GM08714 (cell line): ENCODE measurements around the gene KCTD4.
"Not testable (repeated sequence)": the region's sequence is repeated elsewhere in the genome, so short reads cannot be mapped to it uniquely, and the experiment has no call there.

ENCODE experiments used
- H3K4me3 ChIP-seq: fragments of 200-500 bp; sonication (Bioruptor generic); 2 replicates; pipeline ENCODE4 v1.5.1; 2014; ENCODE audit warnings: mild to moderate bottlenecking, low read length, inconsistent platforms
- ZNF274 ChIP-seq: IDR thresholded peaks from 2 replicates; pipeline ENCODE4 v1.6.1; 2012; ENCODE audit warnings: mild to moderate bottlenecking, low read depth, low read length

The KCTD4 gene

DNA sequence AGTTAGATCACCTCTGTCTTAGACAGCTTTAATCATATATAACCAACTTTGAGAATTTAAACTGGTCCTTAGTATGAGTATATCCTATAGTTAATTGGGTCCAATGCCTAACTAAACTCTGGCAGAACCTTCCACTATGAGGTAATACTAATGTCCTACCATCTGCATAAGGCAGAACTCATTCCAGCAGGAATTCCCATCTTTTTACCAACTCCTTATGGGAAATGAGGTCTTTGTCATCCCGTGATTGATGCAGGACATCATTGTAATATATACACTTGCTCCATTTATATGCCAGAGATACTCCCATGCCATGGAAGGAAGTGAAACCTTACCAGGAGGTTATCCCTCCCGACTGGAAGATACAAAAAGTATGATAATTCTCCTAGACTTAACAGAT is 2.8 kb downstream of the KCTD4 start:
- TF ChIP-seq ZNF274: no peak
- no peak overlapping the region for H3K4me3 ChIP-seq

DNA sequence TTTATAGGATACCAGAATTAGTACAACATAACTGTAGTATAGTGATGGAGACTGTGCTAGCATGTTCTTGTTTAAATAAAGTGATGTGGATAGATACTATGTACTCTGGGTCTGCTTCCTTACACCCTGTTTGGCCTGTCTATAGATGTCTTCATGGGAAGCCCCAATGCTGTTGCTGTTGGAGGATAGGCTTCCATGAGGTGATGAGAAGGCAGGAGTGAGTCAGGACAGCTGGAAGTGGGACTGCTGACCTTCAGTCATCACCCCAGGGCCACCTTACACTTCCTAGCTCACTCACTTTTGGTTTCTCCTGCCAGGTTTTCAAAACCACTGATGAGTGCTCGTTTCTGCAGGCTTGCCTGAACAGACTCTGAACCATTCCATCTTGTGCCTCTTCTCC is 4.2 kb downstream of the KCTD4 start:
- no peak overlapping the region for H3K4me3 ChIP-seq
- no peak for TF ChIP-seq ZNF274

DNA sequence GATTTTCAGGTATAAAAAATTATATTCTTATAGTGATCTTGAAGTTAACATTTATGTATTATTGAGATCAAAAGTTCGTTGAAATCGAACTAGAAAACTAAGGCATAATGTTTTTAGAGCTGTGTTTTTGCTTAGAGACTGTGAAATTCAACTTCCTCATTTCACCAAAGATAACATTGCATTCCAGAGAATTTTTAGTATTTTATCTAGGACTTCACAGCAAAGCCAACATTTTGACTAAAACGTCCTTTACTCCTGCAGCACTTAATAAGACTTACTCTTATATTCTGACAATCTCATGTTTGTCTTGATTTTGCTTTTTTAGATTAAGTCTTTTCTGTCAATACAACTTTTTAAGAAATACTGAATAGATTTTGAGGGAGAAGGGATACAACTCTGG is 4.7 kb downstream of the KCTD4 start:
- no peak overlapping the region for H3K4me3 ChIP-seq
- no peak for TF ChIP-seq ZNF274

DNA sequence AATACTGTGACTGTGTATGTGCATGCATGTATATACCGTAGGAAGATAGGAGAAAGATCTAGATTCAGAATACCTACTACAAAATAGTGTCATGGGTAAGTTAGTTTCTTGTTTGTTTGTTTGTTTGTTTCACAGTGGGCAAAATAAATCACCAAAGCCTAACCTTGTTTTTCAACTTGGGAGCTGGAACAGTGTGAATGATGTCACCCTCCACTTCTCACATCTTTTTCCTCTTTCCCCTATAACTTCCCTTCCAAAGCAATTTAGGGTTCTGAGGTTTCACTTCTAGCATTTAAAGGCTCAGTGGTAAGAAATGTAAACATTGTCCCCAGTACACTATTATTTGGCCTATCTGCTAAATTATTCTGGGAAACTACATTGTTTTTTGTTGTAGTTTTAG is 5.4 kb downstream of the KCTD4 start:
- TF ChIP-seq ZNF274: no peak
- no peak overlapping the region for H3K4me3 ChIP-seq

DNA sequence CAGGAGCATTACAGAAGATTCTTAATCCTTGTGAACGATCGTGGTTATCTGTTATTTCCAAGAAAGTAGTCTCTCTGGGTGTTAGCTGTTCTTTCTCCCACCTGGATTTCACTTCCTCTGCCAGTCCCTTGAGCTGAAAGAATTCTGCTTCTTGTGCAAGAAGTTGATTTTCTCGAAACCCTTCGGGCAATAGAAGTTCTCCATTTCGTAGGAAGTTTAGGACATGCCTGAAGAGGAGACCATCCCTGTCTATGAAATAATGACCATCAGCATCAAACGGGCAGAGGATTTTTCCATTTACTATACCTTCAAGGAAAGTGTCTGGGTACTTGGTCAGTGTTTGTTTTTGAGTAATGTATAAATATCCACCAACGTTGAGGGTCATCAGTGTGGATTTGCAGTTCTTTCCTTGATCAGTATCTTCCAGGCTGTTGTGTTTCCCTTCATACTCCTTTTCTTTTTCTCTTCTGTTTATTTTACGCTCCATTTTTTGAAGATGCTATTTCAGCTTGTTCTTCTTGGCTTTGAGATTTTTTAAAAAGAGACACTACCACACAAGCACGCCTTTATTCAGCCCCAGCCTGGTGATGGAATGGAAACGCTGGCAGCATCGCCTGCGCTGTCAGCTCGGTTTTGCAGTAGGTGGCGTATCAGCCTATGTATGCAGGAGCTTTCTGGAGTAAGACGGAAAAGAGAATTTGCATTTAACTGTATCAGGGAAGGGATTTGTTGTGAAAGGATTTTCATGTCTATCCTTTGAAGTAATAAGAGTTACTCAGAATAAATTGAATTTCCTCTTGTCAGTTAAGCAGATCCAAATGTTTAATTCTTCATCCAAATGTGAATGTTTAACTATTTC is 6.5 kb downstream of the KCTD4 start:
- H3K4me3 ChIP-seq: no peak overlapping the region
- no peak for TF ChIP-seq ZNF274

DNA sequence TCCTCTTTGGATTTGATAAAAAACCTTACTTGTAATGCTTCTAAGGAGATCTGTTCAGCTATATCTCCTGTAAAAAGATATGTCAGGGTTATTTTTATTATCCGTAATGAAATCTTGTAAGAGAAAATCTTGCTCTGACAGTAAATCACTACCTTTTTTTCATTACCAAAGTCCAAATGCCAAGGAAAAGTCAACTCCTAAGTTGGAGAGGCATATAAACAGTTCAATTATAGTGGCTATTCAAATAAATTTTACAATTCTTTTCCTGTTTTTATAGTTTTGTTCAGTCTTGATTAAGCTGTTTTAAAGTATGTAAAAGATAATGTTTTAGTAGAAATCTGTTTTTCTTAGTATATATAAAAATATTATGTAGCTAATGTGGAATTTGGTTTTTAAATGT is 9.0 kb downstream of the KCTD4 start:
- H3K4me3 ChIP-seq: no peak overlapping the region
- no peak for TF ChIP-seq ZNF274

DNA sequence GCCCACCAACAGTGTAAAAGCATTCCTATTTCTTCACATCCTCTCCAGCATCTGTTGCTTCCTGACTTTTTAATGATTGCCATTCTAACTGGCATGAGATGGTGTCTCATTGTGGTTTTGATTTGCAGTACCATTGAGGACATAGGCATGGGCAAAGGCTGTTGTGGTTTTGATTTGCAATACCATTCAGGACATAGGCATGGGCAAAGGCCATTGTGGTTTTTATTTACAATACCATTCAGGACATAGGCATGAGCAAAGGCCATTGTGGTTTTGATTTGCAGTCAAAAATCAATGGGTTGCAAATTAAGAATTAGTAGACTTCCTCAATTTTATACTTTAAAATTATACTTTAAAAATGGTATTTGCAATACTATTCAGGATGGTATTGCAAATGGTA is 11.3 kb downstream of the KCTD4 start:
- H3K4me3 ChIP-seq: not testable (repeated sequence)

DNA sequence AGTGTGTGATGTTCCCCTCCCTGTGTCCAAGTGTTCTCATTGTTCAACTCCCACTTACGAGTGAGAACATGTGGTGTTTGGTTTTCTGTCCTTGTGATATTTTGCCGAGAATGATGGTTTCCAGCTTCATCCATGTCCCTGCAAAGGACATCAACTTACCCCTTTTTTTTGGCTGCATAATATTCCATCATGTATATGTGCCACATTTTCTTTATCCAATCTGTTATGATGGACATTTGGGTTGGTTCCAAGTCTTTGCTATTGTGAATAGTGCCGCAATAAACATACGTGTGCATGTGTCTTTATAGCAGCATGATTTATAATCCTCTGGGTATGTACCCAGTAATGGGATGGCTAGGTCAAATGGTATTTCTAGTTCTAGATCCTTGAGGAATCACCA is 11.8 kb downstream of the KCTD4 start:
- H3K4me3 ChIP-seq: not testable (repeated sequence)

DNA sequence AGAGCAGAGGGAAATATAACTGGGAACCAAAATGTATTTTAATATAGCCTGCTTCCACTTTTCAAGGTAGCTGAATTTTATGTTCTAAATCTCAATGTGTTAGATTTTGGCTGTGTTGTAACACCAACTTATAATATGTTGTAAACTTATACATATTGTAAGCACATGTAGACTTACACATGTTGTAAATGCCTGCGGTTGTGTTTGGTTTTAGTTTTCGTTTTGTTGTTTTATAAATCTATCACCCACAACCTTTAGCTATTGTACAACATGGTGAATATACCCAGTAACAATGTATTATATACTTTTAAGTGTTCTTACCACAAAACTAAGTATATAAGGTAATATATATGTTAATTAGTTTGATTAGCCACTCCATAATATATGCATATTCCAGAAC is 15.6 kb downstream of the KCTD4 start:
- no peak for TF ChIP-seq ZNF274
- H3K4me3 ChIP-seq: no peak overlapping the region

DNA sequence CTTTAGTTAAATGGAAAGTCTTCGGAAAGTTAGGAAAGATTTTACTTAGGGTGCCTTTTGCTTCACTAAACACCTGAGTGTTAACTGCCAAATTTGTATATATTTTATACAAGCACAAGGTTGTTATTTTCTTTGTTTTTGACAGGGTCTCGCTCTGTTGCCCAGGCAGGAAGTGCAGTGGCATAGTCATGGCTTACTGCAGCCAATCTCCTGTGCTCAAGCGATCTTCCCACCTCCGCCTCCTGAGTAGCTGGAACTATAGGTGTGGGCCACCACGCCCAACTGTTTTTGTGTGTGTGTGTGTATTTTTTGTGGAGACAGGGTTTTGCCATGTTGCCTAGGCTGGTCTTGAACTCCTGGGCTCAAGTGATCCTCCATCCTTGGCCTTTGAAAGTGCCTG is 16.2 kb downstream of the KCTD4 start:
- no peak for TF ChIP-seq ZNF274
- no peak overlapping the region for H3K4me3 ChIP-seq

DNA sequence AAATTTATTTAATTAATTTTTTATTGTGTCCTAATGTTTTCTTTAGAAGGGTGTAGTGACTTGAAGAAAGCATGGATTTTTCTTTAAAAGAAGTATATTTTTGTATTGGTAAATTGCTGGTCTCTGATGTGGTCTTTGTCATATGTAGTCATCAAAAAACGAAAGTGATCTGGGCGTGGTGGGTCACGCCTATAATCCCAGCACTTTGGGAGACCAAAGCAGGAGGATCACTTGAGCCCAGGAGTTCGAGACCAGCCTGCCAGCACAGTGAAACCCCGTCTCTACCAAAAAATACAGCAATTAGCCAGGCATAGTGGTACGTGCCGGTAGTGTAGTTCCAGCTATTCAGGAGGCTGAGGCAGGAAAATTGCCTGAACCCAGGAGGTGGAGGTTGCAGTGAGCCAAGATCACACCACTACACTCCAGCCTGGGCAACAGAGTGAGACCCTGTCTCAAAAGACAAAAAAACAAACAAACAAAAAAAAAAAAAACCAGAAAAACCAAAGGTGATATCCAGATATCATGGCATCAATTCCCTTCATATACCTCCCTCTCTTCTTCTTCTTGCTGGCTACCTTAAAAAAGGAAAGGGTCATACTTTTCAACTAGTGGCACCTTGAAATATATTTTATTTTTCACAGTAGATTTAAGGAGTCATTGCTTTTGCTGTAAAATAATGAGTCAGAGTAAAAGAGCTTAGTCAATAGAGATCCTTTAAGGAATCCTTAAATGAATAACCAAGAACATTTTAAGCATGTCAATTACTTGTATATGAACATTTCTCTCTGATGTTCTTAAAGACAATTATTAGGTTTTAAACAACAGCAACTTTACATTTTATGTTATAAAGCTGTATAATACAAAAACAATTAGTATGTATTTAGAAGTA is 19.9 kb downstream of the KCTD4 start:
- H3K4me3 ChIP-seq: no peak overlapping the region
- TF ChIP-seq ZNF274: no peak

DNA sequence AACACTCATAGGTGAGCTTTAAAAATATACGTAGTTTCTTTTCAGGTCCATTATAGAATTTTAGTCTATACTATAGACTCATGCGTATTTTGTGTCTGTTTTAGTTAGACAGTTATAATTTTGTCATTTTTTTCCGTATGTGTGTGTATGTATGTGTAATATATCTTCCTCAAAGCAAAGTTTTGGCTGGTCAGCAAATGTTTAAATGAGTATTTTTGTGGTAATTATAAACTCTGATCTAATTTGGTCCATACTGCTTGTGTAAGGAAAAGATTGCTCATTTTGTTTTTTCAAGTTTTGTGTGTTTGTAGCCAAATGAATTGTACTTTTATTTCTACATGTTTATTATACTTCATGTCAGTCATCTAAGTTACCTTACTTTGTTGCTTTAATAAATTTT is 20.5 kb downstream of the KCTD4 start:
- TF ChIP-seq ZNF274: no peak
- H3K4me3 ChIP-seq: no peak overlapping the region

DNA sequence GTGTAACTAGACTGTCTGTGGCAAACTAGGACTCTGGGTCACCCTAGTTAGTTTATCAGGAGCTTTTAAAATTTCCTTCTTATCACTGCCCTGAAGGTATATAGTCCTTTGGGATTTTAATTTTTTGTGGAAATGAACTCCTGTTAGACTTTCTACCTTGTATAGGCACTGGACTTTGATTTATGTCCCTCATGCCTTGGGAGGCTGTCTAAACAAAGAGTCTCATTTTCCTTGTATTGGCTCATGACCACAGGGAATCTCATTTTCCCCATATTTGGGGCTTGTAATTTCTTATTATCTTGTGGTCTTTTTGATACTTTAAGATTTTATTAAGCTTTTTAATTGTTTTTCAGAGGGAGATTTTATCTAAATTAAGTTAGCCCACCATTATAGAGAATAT is 21.4 kb downstream of the KCTD4 start:
- no peak for TF ChIP-seq ZNF274

DNA sequence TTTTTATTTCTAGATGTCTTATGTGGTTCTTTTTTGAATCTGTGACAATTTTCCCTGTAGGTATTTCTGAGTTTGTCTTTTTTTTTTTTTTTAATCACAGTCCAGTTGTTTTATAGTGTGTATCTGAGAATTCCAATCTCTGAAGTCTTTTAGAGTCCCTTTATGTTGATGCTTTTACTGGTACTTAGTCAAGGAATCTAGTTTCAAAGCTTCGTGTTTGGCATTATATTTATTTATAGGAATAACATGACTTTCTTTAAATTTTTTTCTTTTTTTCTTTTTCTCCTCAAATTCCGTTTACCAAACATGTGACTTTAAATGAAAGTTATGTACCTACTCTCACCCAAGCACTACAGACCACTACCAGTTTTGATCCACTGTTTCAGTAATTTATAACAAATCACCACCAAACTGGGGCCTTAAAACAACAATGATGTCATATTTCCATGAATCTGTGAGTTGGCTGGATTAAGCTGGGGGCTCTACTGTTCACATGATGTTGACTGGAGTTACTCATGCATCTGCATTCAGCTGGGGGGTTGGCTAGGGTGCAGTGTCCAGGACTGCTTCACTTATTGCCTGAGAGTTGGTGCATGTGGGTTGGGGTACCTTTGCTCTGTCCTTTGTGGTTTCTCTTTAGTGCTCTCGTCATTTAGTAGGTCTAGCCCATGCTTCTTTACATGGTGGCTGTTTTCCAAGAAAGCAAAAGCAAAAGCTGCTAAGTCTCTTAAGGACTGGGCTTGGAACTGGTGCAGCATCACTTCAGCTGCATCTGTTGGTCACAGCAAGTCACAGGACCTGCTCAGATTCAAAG is 22.3 kb downstream of the KCTD4 start:
- no peak for TF ChIP-seq ZNF274
- no peak overlapping the region for H3K4me3 ChIP-seq

More for the DNA sequence above, 21.4 kb downstream of the KCTD4 start:
- no peak overlapping the region for H3K4me3 ChIP-seq

DNA sequence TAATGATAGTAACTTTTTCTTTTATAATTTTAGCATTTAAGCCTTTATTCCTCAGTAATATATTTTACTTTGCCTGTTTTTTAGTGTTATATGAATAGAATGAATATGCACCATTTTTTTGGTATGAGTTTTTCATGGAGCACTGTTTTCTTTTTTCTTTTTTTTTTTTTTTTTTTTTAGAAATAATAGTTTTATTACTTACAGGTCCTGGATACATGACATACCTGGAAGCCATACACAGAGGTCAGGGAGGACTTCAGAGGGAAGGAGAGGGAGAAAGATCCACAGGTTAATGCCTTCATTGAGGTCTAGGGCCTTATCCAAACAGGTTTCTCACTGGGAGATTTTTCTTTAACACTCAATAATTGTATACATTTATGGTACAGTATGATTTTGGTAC is 26.4 kb downstream of the KCTD4 start:
- no peak overlapping the region for H3K4me3 ChIP-seq
- TF ChIP-seq ZNF274: no peak
